HG03045 (cell line): Measurements from ENCODE around the gene DZIP1L.
"Not testable (repeated sequence)": the region's sequence is repeated elsewhere in the genome, so short reads cannot be mapped to it uniquely, and the experiment has no call there.

ENCODE experiments used
- ATAC-seq: cut with Tn5 transposase; IDR thresholded peaks from one replicate; pipeline ENCODE4 v1.9.1; 2021; ENCODE audit warnings: mild to moderate bottlenecking, moderate library complexity; ENCODE audit not compliant: unreplicated experiment

DZIP1L gene

GRCh38 chr3:138114431-138114918, 933 bp downstream of the DZIP1L start:
- no peak for ATAC-seq

GRCh38 chr3:138113326-138113725, 2.1 kb downstream of the DZIP1L start:
- ATAC-seq = no peak

GRCh38 chr3:138112362-138112761, 3.0 kb downstream of the DZIP1L start:
- ATAC-seq = no peak

GRCh38 chr3:138105598-138105997, 9.8 kb downstream of the DZIP1L start:
- no peak for ATAC-seq

GRCh38 chr3:138103466-138103865, 11.9 kb downstream of the DZIP1L start:
- no peak for ATAC-seq

- ATAC-seq = not testable (repeated sequence)
Observed at GRCh38 chr3:138101351-138101940, 14.0 kb downstream of the DZIP1L start.

- no peak for ATAC-seq
Observed at GRCh38 chr3:138099417-138099816, 16.0 kb downstream of the DZIP1L start.

GRCh38 chr3:138097192-138098172, 17.9 kb downstream of the DZIP1L start:
- no peak for ATAC-seq

GRCh38 chr3:138093721-138094120, 21.7 kb downstream of the DZIP1L start:
- ATAC-seq = no peak

GRCh38 chr3:138092023-138092422, 23.4 kb downstream of the DZIP1L start:
- ATAC-seq = no peak

- ATAC-seq = no peak
Observed at GRCh38 chr3:138089091-138089490, 26.3 kb downstream of the DZIP1L start.

GRCh38 chr3:138085745-138086144, 29.7 kb downstream of the DZIP1L start:
- ATAC-seq = not testable (repeated sequence)

- no peak for ATAC-seq
Observed at GRCh38 chr3:138084196-138084595, 31.2 kb downstream of the DZIP1L start.

GRCh38 chr3:138082992-138083386, 32.4 kb downstream of the DZIP1L start:
- no peak for ATAC-seq

- ATAC-seq = no peak
Observed at GRCh38 chr3:138082085-138082991, 33.1 kb downstream of the DZIP1L start.

- no peak for ATAC-seq
Observed at GRCh38 chr3:138081371-138082084, 33.9 kb downstream of the DZIP1L start.

GRCh38 chr3:138079901-138080300, 35.5 kb downstream of the DZIP1L start:
- ATAC-seq = no peak

GRCh38 chr3:138078901-138079344, 36.5 kb downstream of the DZIP1L start:
- ATAC-seq = no peak

- no peak for ATAC-seq
Observed at GRCh38 chr3:138078096-138078495, 37.3 kb downstream of the DZIP1L start.

GRCh38 chr3:138072796-138073195, 42.6 kb downstream of the DZIP1L start:
- ATAC-seq = no peak
